Ureter (tissue), 1 donor: ENCODE results near the gene MC1R. TPM values are rescaled to one million over a fixed set of nuclear protein-coding genes. Genes with fewer than 3 reads are reported as not detected.
"Not testable (repeated sequence)": the region's sequence is repeated elsewhere in the genome, so short reads cannot be mapped to it uniquely, and the experiment has no call there.

Source experiments
- DNase-seq: peaks from one replicate; pipeline ENCODE4 v3.0.0-alpha.2; 2020; ENCODE audit warnings: low spot score
- total RNA-seq: library from RNA; stranded (reverse); gene quantifications from one replicate; pipeline ENCODE4 v1.2.4, GENCODE V29; 2023
- donor health status: DM: yes; HTN: yes; CAD: no.

Gene MC1R
- total RNA-seq, 1 donor from 2014 or later = 12.3 TPM

DNA sequence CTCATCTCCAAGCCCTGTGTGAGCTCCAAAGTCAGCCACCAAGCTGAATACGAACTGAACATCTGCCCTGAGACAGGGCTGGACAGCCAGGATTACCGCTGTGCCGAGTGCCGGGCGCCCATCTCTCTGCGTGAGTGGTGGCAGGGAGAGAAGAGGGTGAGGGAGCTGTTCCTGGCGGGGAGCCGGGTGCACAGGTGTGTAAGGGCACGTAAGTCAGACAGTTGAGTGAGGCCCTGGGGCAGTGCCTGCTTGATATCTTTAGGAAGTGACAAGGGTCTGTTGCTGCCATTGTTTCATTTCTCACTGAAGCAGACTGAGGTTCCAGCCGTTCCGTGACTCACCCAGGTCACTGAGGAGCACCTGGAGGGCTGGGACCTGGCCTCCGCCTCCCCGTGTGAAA lies 42.3 kb downstream of the MC1R start:
- no peak for DNase-seq

DNA sequence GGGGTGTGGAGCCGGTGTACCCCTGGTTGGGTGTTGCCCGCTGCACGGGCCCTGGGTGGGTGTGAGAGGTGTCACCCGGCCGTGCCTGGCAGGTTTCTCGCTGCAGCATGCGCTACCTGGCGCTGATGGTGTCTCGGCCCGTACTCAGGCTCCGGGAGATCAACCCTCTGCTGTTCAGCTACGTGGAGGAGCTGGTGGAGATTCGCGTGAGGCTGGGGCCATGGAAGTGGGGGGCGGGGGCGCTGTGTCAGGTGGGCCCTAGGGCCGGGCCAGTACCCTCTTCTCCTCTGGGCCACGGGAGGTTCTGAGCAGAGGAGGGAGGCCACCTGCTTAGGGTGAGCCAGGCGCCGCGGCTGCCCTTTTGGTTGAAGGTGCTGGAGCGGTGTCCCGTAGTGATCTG lies 43.3 kb downstream of the MC1R start:
- DNase-seq = no peak

GRCh38 chr16:89962754-89963498 lies 44.3 kb downstream of the MC1R start:
- DNase-seq = no peak

- no peak for DNase-seq
Observed at GRCh38 chr16:89964201-89964600, 45.5 kb downstream of the MC1R start.

- DNase-seq = no peak
Observed at GRCh38 chr16:89965447-89966225, 47.0 kb downstream of the MC1R start.

DNA sequence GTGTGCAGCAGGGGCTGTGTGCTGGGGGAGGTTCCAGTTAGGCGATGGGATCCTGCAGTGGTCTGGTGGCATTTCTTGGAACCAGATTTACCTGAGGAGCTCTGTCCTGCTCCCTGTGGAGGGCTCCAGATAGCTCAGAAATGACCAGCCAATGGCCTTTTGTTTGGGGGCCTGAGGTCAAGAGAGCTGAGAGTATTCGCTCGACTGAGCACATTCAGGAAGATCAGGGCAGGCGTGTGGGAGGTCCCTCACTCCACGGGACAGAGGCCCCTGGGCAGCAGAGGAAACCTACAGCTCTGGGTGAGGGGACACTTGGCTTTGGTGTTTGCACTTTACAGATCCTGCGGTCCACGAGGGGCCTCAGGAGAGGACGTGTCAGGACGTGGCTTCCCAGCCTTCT lies 48.1 kb downstream of the MC1R start:
- DNase-seq = no peak

GRCh38 chr16:89967436-89967835 lies 48.8 kb downstream of the MC1R start:
- not testable (repeated sequence) for DNase-seq

DNA sequence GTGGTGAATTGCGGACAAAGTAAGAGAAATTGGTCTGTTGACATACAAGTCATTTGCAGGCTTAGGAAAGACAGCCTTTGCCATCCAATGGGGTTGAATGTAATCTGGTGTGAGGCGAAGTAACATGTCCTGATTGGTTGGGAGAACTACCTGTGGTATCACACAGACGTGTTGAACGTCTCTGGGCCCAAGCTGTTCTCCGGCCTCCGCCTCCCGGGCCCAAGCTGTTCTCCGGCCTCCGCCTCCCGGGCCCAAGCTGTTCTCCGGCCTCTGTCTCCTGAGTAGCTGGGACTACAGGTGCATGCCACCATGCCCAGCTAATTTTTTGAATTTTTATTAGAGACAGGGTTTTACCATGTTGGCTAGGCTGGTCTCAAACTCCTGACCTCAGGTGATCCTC lies 49.4 kb downstream of the MC1R start:
- not testable (repeated sequence) for DNase-seq

DNA sequence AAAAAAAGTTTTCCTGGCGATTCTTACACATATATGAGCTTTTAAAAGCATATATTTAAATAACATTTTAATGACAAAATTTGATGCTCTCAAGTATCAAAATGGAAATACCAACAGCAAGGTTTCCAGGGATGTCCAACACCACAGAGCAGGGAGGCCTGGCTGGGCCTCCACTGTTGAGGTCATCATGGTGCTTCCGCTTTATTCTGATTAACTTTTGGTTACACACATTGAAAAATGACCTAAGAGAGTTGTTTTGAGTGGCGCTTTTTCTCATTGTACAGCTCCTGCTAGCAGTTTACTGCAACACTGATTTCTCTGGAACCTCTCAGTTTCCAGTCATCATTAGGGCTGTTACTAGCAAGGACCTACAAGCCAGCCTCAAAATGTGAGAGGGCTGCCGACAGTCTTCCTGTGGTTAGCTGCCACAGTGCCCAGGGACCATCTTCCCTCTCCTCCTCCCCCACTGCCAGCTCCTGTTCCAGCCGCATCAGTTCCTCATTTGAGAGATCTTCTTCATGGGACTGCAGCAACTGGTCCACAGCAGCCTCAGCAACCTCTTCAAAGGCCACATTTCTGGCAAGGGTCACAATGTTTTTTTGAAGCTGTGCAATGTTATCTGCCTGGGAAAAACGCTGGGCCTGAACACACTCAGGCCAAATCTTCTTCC lies 51.2 kb downstream of the MC1R start:
- DNase-seq = no peak

Other genes with a start within 250 kb of the MC1R start
- gene CDK10, start 232.2 kb upstream of the MC1R start, total RNA-seq = 89.8 TPM
- gene SPATA2L, start 217.2 kb upstream of the MC1R start, total RNA-seq = 7.7 TPM
- 17.7 TPM for gene VPS9D1, start 198.0 kb upstream of the MC1R start, total RNA-seq
- gene ZNF276, start 197.3 kb upstream of the MC1R start, total RNA-seq = 44.1 TPM
- 8.1 TPM for gene FANCA, start 102.2 kb upstream of the MC1R start, total RNA-seq
- 41.6 TPM for gene SPIRE2, start 90.4 kb upstream of the MC1R start, total RNA-seq
- gene TCF25, start 45.3 kb upstream of the MC1R start, total RNA-seq = 224 TPM
- 4.1 TPM for gene TUBB3, start 4.5 kb downstream of the MC1R start, total RNA-seq
- gene DEF8, start 29.9 kb downstream of the MC1R start, total RNA-seq = 45.9 TPM
- 3.0 TPM for gene DBNDD1, start 100.6 kb downstream of the MC1R start, total RNA-seq
- gene PRDM7, start 158.5 kb downstream of the MC1R start, total RNA-seq = not detected